Left lung (tissue), 10 donors: ENCODE measurements around the gene ELAVL4. TPM values are rescaled to one million over a fixed set of nuclear protein-coding genes. Genes with fewer than 3 reads are reported as not detected.

Experiments
- ATAC-seq: fragments of 200-7000 bp; cut with Tn5 transposase; one replicate; pipeline ENCODE4 v1.9.1; 2020; ENCODE audit warnings: moderate library complexity
- DNase-seq, 4 donors: peaks; one replicate each; pipeline ENCODE4 v3.0.0-alpha.2; 2013 to 2020
- H3K27ac ChIP-seq, 2 donors: fragments of 200-600 bp; sonication (generic) in 1 of 2; one replicate each; pipeline versions ENCODE4 v1.5.0 to v1.8.0; 2020 to 2021
- H3K27me3 ChIP-seq, 2 donors: fragments of 200-600 bp; sonication (generic) in 1 of 2; one replicate each; pipeline versions ENCODE4 v1.5.0 to v1.8.0; 2020 to 2021
- H3K36me3 ChIP-seq, 2 donors: fragments of 200-600 bp; sonication (generic) in 1 of 2; one replicate each; pipeline versions ENCODE4 v1.5.0 to v1.8.0; 2020 to 2021
- H3K4me1 ChIP-seq, 2 donors: fragments of 200-600 bp; one replicate each; pipeline ENCODE4 v1.8.0; 2021
- H3K4me3 ChIP-seq, 2 donors: fragments of 200-600 bp; sonication (generic) in 1 of 2; one replicate each; pipeline versions ENCODE4 v1.5.0 to v1.8.0; 2020 to 2021; ENCODE audit warnings: mild to moderate bottlenecking in 1 of 2
- H3K9me3 ChIP-seq, 2 donors: fragments of 200-600 bp; sonication (generic) in 1 of 2; one replicate each; pipeline versions ENCODE4 v1.5.0 to v1.8.0; 2020 to 2021
- CTCF ChIP-seq, 2 donors: fragments of 200-600 bp; sonication (generic) in 1 of 2; IDR thresholded peaks; one replicate each; pipeline versions ENCODE4 v1.5.0 to v1.8.0; 2021; ENCODE audit warnings: antibody characterized with exemption in 2 of 2
- intact Hi-C, 2 donors: fragments of 100-400 bp; cut with DNase I; formaldehyde crosslinking; loops; one replicate each; pipeline versions ENCODE4 v1.11.2 to v1.14.2; 2022
- polyA plus RNA-seq, 6 donors: library from polyadenylated mRNA; unstranded; fragments of 120-200 nt; gene quantifications; one replicate each; pipeline ENCODE4 v1.2.1, GENCODE V29; 2013; ENCODE audit not compliant: insufficient read length in 6 of 6
- total RNA-seq, 2 donors: library from RNA; stranded (reverse); fragmentation: NEBNext Ultra II Directional; extraction: Animal tissue kit (Norgen Biotek cat#: 25700); gene quantifications; one replicate each; pipeline ENCODE4 v1.2.1, GENCODE V29; 2021
- donor health status: DM: no; HTN: yes; CAD: no.
- donor health status: DM: no; HTN: no; CAD: no.

The ELAVL4 gene
- total and polyA plus RNA-seq, 8 donors: 0.41 to 1.3 (median 0.86) TPM; not detected in 2

DNA sequence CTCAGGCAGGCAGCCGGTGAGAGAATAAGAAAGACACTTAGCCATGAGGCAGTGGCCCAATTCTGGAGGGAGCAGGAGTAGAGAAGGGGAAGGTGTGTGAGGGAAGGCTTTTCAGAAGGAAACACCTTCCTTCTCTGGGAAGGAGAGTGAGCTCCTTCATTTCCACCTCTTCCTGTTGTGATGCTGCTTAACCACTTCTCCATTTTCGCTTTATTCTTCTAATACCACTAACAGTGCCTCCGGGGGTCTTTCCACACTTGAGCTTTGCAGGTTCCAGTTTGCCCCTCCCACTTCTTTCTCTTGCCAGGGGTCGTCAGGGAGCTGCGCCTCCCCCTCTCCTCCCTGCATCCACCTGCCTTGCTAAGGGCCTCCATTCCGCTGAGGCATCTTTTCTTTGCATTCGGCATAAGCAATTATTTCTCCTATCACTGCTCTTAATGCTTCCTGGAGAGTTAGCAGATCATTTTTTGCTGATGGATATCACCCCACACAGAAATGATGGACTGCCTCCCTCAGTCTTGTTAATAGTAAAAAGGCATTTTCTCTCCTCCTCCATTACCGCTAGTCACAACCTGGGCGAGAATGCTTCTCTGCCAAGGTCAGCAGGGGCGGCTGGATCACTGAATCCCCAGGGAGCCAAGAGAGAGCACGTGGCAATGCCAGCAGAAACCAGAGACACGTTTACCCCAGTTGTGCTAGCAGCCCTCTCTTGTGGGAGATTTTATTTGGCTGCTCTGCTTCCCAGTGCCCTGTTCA lies 74.8 kb downstream of the ELAVL4 start:
- no peak overlapping the region for H3K4me3 ChIP-seq
- no peaks in the 10 kb centered on the region for H3K36me3 ChIP-seq
- TF ChIP-seq CTCF (IDR thresholded peaks at IDR 0.05): no peak
- intact Hi-C loops: no loop called here
- H3K9me3 ChIP-seq: no peaks in the 10 kb centered on the region
- no peaks in the 10 kb centered on the region for H3K4me1 ChIP-seq
- H3K27me3 ChIP-seq: peaks cover 0 to 14% of the 10 kb centered on the region in 2 donors
- DNase-seq (no peak), ATAC-seq (no peak)
- no peak overlapping the region for H3K27ac ChIP-seq

DNA sequence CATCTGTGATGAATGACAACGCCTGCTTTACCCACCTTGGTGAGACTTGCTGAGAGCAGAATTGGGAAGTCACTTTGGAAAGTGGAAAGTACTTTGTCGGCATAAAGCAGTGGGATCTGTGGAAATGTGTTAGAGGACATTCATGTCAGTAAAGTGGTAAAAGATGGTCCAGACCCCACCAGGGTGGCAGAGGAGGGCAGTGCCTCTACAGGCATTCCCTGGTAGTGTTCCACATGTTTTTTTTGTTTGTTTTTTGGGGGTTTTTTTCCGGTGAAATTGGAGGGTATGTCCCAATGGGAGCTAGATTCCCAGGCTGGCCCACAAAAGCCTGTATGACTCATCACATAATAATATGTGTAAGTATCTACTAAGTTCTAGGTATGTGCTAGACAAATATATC lies 80.6 kb downstream of the ELAVL4 start:
- intact Hi-C loops: no loop called here
- Histone ChIP-seq H3K36me3 (no peaks in the 10 kb centered on the region), H3K4me3 (no peak overlapping the region), H3K9me3 (no peaks in the 10 kb centered on the region), H3K4me1 (no peaks in the 10 kb centered on the region), H3K27me3 (no peaks in the 10 kb centered on the region), H3K27ac (no peak overlapping the region)
- ATAC-seq: no peak
- TF ChIP-seq CTCF (IDR thresholded peaks at IDR 0.05): no peak
- no peak for DNase-seq

DNA sequence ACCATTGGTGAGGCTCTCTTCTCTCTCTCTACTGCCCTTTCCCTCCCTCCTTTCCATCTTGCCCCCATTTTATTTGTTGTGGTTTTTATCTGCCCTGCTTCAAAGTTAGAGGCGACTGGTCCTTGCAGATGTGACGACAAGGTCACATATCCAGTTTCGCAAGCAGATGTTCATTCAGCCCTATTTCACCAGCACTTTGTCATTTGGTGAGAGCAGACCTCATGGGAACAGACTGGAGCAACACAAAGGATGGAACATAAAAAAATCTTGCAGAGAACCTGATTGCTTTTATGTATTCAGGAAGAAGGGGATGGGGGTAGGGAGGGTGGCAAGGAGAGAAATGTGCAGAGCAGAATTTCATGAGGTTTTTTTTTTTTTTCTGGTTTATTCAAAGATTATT lies 84.3 kb downstream of the ELAVL4 start:
- Histone ChIP-seq H3K9me3 (no peaks in the 10 kb centered on the region), H3K27ac (no peak overlapping the region), H3K27me3 (no peaks in the 10 kb centered on the region), H3K36me3 (no peaks in the 10 kb centered on the region), H3K4me3 (no peak overlapping the region), H3K4me1 (no peaks in the 10 kb centered on the region)
- DNase-seq (no peak), ATAC-seq (no peak)
- intact Hi-C loops: no loop called here
- TF ChIP-seq CTCF (IDR thresholded peaks at IDR 0.05): no peak

DNA sequence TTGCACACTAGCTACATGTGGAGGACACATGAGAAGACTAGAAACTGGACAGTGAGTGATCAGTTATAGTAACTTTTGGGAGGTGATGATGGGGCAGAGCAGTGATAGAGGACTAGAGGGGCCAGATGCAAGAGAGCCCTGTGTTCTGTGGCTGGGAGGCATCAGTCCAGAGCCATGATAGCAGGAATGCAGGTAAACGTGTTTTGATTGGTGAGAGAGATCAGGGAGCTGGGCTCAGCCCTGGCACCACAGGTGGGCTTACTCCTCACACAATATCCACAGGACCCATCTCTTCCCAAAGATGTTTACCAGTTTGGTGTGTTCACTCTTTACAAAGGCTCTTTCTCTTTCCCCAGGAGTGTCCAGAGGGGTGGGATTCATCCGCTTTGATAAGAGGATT lies 86.5 kb downstream of the ELAVL4 start:
- no peak for DNase-seq
- no peaks in the 10 kb centered on the region for H3K4me1 ChIP-seq
- no peak for ATAC-seq
- intact Hi-C loops: no loop called here
- no peaks in the 10 kb centered on the region for H3K9me3 ChIP-seq
- no peaks in the 10 kb centered on the region for H3K27me3 ChIP-seq
- no peak overlapping the region for H3K4me3 ChIP-seq
- no peak for TF ChIP-seq CTCF (IDR thresholded peaks at IDR 0.05)
- H3K36me3 ChIP-seq: no peaks in the 10 kb centered on the region
- no peak overlapping the region for H3K27ac ChIP-seq

DNA sequence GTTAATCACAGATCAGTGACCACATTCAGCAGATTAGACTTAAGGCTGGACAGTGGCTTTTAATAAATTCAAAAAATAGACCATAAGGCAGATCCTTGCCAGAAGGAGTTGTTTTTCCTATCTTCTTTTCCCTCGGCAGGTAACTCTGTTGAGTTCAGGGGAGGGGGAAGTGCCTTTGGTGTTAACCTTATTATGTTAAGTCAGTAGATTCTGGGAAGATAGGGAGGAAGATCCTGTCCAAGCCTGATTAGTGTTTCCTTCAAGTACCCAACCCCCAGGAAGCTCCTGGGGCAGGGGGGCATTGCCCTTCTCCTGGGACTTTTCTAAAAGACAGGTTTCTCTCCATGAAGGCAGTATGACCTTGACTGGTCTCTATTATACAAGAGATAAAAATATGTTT lies 87.4 kb downstream of the ELAVL4 start:
- H3K27ac ChIP-seq: no peak overlapping the region
- intact Hi-C loops: no loop called here
- no peak for ATAC-seq
- no peak for DNase-seq
- H3K9me3 ChIP-seq: no peaks in the 10 kb centered on the region
- no peaks in the 10 kb centered on the region for H3K36me3 ChIP-seq
- no peak overlapping the region for H3K4me3 ChIP-seq
- H3K27me3 ChIP-seq: no peaks in the 10 kb centered on the region
- no peaks in the 10 kb centered on the region for H3K4me1 ChIP-seq
- no peak for TF ChIP-seq CTCF (IDR thresholded peaks at IDR 0.05)
